CD4-positive, alpha-beta T cell treated with Interleukin-21 for 1 hour (primary cell): ENCODE data around the gene POP4.
A peak's percentile ranks its signal among the peaks of the same experiment; 100 is the strongest.
"Not testable (repeated sequence)": the region's sequence is repeated elsewhere in the genome, so short reads cannot be mapped to it uniquely, and the experiment has no call there.

Experiments
- DNase-seq: peaks from one replicate; pipeline ENCODE4 v3.0.0-alpha.2; 2020

Gene POP4

GRCh38 chr19:29612801-29613595 is 6.9 kb downstream of the POP4 start:
- DNase-seq: no peak

GRCh38 chr19:29614046-29614445 is 8.0 kb downstream of the POP4 start:
- no peak for DNase-seq

- no peak for DNase-seq
These were observed 8.7 kb downstream of the POP4 start for GRCh38 chr19:29614780-29615179.

GRCh38 chr19:29615891-29616425 is 9.9 kb downstream of the POP4 start:
- DNase-seq: no peak

- DNase-seq: no peak
These were observed 10.5 kb downstream of the POP4 start for GRCh38 chr19:29616541-29616940.

- no peak for DNase-seq
These were observed 11.5 kb downstream of the POP4 start for GRCh38 chr19:29617366-29618266.

- no peak for DNase-seq
These were observed 12.4 kb downstream of the POP4 start for GRCh38 chr19:29618434-29618833.

- DNase-seq: no peak
These were observed 12.8 kb downstream of the POP4 start for GRCh38 chr19:29618871-29619270.

GRCh38 chr19:29620931-29621351 is 14.9 kb downstream of the POP4 start:
- no peak for DNase-seq

- peak; percentile 41 for DNase-seq
These were observed 16.3 kb downstream of the POP4 start for GRCh38 chr19:29622166-29623070.

- peak; percentile 29 for DNase-seq
These were observed 17.8 kb downstream of the POP4 start for GRCh38 chr19:29623726-29624488.

GRCh38 chr19:29624489-29625185 is 18.6 kb downstream of the POP4 start:
- no peak for DNase-seq

GRCh38 chr19:29625186-29625651 is 19.1 kb downstream of the POP4 start:
- DNase-seq: no peak

GRCh38 chr19:29626386-29626785 is 20.3 kb downstream of the POP4 start:
- no peak for DNase-seq

- not testable (repeated sequence) for DNase-seq
These were observed 20.7 kb downstream of the POP4 start for GRCh38 chr19:29626832-29627231.

- DNase-seq: no peak
These were observed 22.7 kb downstream of the POP4 start for GRCh38 chr19:29628661-29629385.

- no peak for DNase-seq
These were observed 23.9 kb downstream of the POP4 start for GRCh38 chr19:29629836-29630534.

GRCh38 chr19:29630655-29631054 is 24.6 kb downstream of the POP4 start:
- DNase-seq: no peak

- DNase-seq: no peak
These were observed 25.4 kb downstream of the POP4 start for GRCh38 chr19:29631450-29631849.

GRCh38 chr19:29634002-29634401 is 27.9 kb downstream of the POP4 start:
- DNase-seq: no peak
